ENCODE measurements around the gene CPEB1. TPM values are rescaled to one million over a fixed set of nuclear protein-coding genes. Genes with fewer than 3 reads are reported as not detected.
"Not testable (repeated sequence)": the region's sequence is repeated elsewhere in the genome, so short reads cannot be mapped to it uniquely, and the experiment has no call there.

CPEB1 gene
- total RNA-seq, 1 donor from 2014 or later = 1.9 TPM

GRCh38 chr15:82497978-82498377 lies 149.2 kb downstream of the CPEB1 start:
- DNase-seq (ENCODE audit: missing footprints); ATAC-seq; intact Hi-C loops (cut with DNase I): not testable (repeated sequence)

Other genes starting within 250 kb of the CPEB1 start
- gene GOLGA6L9, start 217.5 kb downstream of the CPEB1 start, total RNA-seq = 1.2 TPM
- 867 TPM for gene RPS17, start 106.9 kb downstream of the CPEB1 start, total RNA-seq
- 0.54 TPM for gene AP3B2, start 62.5 kb upstream of the CPEB1 start, total RNA-seq
- 144 TPM for gene FSD2, start 158.7 kb upstream of the CPEB1 start, total RNA-seq
- gene WHAMM, start 162.3 kb upstream of the CPEB1 start, total RNA-seq = 5.7 TPM

Data from Right ventricle myocardium inferior (tissue), 1 donor.